ENCODE data around the gene HOMER3.

The HOMER3 gene

DNA sequence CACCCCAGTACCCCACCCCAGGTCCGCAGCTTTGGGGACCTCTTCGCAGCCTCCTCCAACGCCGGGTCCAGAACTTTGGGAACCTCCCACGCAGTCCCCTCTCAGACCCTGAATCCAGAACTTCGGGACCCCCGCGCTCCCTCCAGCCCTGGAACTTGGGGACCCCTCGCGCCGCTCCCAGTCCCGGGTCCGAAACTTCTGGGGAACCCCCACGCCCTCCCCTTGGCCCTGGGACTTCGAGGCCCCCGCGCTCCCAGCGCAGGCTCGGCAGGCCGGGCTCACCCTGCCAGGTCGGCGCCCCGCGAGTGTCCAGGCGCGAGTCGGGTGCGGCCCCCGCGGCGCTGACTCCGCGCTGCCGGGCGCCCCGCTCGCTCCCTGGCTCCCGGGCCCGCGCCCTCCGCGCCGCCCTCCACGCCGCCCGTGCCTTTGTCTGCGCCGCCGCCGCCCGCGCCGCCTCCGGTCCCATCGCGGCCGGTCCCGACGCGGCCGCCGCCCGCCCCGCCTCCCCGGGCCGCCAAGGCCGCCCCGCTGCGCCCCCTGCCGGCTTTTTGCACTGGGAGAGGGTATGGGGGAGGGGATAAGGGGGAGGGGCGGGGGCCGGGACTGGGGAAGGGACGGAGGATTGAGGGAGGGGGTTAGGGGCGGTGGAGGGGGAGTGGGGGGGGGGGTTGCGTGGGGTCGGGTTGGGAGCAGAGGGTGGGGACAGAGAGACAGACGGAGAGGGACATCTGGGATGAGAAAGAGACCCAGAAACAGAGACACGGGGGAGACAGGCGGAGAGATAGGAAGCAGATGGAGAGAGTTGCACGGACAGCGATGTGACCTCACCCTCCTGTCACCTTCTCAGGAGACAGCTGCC is at the start of gene HOMER3:
Gene HOMER3, minus strand, starts transcription at position 449 of the 859 bp plus-strand sequence. CDS start 2,235 bp downstream, outside the sequence.
- H3K27ac ChIP-seq: peak within 1 kb of the TSS; percentile 70 to 97 (median 85)

DNA sequence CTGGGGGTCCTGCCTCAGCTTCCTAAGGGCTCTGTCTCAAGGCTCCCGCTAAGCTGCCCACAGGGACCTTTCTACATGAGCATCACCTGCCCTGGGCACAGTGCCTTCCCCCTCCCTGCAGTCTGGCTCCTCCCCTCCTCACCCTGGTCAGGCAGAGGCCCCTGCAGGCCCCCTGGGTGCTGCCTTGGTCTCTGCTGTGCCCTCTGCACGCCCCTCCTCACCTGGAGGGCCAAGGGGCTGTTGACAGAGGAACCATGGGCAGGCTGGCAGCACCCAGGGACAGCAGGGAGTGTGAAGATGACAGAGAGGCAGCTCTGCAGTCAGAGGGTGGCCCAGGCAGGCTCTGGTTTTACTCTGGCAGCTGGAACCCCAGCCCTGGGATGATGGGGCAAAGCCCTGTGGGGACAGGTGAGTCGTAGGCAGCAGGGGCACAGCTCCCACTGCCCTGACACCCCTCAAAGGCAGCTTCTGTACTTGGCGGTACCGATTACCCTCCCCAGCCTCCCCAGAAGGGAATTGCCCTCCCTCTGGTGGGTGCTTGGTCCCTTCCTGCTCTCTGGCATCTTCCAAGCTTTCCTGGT is 49.2 kb upstream of the HOMER3 start:
- H3K27ac ChIP-seq: no peak overlapping the region

More for the DNA sequence above, at the start of gene HOMER3:
- peak within 1 kb of the TSS; percentile 57 to 76 (median 70) for H3K4me3 ChIP-seq

DNA sequence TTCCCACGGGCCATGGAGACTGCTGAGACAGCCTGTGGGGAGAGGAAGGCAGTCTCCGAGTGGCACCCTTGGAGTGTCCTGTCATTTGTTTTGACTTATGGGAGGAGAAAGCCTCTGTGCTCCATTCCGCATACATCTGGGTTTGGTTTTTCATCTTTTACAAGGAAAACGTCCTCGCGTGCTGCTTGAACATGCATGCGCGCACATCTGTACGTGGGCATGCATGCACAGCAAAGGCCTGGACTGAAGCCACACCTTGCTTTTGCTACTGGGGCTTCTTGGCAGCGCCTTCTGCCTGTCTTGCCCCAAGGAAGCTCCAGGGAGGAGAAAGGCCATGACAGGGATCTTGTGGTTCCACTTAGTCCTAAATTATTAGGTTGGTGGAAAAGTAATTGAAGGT is 48.3 kb upstream of the HOMER3 start:
- Histone ChIP-seq H3K4me3 (no peak overlapping the region), H3K27ac (no peak overlapping the region)

More for the DNA sequence above, 49.2 kb upstream of the HOMER3 start:
- H3K4me3 ChIP-seq: no peak overlapping the region

DNA sequence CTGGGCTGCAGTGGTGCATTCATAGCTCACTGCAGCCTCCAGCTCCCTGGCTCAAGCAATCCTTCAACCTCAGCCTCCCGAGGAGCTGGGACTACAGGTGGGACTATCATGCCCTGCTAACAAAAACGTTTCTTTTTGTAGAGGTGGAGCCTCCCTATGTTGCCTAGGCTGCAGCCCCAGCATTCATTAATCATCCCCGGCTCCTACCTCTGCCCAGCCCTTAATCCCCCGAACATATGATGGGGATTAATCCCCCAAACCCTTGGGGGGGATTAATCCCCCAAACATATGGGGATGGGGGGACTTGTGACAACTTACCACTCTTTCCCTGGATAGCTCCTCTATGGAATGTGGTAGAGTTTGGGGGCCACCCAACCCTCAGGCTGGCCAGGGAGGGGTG is 46.4 kb upstream of the HOMER3 start:
- H3K4me3 ChIP-seq: no peak overlapping the region
- H3K27ac ChIP-seq: no peak overlapping the region

DNA sequence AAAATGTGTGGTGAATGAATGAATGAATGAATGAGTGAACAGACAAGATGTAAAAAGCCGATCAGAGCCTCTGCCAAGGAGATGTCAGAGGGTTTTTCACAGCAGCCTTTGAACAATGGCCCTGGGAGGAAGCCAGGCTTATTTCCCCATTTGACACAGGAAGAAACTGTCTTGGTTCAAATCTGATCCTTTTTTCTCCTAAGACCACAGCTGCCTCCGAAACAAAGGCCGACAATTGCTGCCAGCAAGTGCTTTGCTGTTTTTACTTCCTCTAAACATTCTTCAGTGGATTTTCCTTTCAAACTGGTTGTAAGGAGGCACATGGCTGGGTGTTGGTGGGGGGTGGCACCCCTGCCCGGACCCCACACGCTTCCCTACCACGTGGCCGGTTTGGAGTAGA is 44.2 kb upstream of the HOMER3 start:
- Histone ChIP-seq H3K27ac (peak overlapping the region in 3 of 21 experiments; percentile 30 to 55 (median 46)), H3K4me3 (no peak overlapping the region)

DNA sequence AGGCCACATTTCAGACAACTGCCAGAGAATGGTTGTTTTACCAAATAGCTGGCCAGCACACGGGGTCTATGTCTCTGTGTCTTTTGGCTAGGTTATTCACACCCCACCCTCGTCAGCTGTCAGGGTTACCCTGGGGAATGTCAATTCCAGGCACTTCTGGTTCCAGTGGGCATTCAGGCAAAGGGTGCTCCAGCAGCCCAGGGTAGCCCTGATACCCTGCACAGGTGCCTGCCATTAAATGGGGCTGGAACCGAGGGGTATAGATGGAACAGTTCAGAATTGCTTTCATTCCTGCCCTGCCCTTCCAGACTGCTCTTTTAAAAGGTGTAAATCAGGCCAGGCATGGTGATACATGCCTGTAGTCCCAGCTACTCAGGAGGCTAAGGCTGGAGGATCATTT is 43.2 kb upstream of the HOMER3 start:
- Histone ChIP-seq H3K4me3 (no peak overlapping the region), H3K27ac (no peak overlapping the region)

DNA sequence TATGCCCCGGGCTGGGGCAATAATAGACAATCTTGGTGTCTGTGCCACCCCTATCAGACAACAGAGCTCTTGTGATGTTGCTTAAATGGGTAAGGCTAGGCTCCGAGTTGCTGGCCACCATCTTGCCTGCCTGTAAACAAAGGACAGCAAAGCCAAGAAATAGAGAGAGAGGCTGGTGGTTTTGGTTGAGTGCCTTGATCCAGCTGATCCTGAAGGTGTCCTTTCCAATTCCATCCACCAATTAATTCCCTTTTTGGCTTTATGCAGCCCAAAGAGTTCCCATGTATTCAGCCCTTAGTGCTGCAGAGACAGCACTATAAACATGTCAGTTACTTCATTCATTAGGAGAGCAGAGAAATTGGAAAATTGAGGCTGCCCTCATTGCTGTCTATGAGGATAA is 41.7 kb upstream of the HOMER3 start:
- Histone ChIP-seq H3K4me3 (no peak overlapping the region), H3K27ac (no peak overlapping the region)

DNA sequence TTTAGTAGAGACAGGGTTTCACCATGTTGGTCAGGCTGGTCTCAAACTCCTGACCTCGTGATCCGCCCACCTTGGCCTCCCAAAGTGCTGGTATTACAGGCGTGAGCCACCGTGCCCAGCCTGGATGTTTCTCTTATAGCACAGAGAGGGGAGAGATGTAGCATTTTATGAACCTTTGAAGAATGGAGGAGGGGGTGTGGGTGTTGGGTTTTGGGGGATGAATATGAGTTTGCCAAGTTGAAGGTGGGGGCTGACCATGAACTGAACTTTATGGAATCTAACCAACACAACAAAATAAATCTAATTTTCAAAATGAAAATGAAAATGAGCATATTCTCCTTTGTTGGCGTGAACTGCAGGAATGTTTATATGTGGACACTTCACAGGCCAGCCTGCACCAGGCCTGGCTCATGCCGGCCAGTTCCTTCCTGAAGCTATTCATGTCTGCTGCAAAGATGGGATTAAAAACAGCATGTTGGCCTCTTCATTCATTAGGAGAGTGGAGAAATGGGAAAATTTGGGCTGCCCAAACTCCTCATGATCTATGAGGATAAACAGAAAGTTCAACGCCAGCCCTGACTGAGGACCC is 39.5 kb upstream of the HOMER3 start:
- Histone ChIP-seq H3K27ac (no peak overlapping the region), H3K4me3 (no peak overlapping the region)

DNA sequence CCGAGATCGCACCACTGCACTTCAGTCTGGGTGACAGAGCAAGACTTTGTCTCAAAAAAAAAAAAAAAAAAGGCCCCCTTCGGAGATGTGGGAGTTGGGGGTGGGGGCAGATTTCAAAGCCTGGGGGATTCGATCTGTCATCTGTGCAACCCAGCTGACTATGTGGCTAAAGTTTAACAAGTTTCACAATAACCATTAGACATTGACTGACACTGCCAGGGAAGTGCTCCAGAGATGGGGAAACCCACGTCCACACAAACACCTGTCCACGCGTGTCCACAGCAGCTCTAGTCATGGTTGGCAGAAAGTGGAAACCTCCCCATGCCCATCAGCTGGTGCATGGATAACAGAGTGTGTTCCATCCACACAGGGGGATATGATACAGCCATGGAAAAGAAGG is 37.6 kb upstream of the HOMER3 start:
- no peak overlapping the region for H3K27ac ChIP-seq
- H3K4me3 ChIP-seq: no peak overlapping the region

DNA sequence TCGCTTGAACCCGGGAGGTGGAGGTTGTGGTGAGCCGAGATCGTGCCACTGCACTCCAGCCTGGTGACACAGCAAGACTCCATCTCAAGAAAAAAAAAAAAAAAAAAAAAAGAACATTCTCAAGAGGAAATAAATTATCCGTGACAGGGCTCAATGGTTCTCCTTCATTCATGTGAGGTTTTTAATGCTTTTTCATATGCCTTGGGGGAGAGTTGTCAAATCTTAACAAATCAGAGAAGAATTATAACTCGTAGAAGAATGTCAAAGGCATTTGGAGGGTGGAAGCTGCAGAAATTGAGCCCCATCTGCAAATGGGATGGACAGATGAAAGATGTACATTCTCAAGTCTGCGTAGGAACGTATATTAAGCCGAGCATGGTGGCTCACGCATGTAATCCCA is 34.9 kb upstream of the HOMER3 start:
- Histone ChIP-seq H3K4me3 (no peak overlapping the region), H3K27ac (no peak overlapping the region)

DNA sequence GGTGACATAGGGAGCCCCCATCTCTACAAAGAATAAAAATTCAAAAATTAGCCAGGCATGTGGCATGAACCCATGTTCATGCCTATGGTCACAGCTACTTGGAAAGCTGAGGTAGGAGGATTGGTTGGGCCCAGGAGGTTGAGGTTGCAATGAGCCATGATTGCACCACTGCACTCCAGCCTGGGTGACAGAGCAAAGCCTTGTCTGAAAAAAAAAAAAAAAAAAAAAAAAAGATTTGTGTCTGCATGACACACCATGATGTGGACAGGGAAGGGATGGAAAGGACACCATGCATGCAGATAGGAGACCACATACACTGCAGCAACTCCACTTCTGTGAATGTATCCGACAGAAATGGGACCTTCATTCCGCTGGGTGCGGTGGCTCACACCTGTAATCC is 34.0 kb upstream of the HOMER3 start:
- H3K4me3 ChIP-seq: no peak overlapping the region
- H3K27ac ChIP-seq: no peak overlapping the region

DNA sequence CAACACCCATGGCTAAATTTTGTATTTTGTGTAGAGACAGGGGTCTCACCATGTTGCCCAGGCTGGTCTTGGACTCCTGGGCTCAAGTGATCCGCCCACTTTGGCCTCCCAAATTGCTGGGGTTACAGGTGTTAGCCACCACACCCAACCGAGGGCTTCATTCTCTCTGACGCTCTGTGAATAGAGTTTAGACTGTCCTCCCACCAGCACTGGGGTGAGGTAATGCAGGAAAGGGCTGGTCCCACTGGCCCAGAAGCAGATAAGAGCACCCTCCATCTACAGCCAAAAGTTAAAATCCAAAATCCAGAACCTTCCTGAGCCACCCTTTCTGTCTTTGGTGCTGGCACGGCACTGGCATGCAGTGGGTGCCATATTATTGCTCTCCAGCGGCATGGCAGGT is 31.8 kb upstream of the HOMER3 start:
- peak overlapping the region in 1 of 21 experiments; percentile 22 for H3K27ac ChIP-seq
- H3K4me3 ChIP-seq: no peak overlapping the region

DNA sequence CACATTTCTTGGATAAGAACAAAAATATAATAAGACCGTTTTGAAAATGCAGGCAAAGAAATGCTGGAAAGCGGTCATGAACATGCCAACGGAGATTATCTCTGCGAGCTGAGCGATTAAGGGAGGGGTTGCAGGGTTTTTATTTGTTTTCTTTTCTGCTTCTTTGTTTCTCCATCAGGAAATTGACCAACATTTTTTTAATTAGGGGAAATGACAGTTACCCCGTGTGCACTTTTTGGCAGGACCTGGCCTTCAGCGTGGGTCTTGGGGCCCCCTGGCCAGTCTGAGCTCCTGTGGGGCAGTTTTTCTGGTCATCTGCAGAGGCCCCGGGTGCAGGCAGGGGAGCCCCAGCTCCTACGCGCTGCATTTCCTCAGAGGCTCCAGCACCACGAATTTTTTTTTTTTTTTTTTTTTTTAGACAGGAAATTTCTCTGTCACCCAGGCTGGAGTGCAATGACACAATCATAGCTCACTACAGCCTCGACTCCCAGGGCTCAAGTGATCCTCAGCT is 31.3 kb upstream of the HOMER3 start:
- peak overlapping the region in 8 of 21 experiments; percentile 5 to 30 (median 14) for H3K27ac ChIP-seq

DNA sequence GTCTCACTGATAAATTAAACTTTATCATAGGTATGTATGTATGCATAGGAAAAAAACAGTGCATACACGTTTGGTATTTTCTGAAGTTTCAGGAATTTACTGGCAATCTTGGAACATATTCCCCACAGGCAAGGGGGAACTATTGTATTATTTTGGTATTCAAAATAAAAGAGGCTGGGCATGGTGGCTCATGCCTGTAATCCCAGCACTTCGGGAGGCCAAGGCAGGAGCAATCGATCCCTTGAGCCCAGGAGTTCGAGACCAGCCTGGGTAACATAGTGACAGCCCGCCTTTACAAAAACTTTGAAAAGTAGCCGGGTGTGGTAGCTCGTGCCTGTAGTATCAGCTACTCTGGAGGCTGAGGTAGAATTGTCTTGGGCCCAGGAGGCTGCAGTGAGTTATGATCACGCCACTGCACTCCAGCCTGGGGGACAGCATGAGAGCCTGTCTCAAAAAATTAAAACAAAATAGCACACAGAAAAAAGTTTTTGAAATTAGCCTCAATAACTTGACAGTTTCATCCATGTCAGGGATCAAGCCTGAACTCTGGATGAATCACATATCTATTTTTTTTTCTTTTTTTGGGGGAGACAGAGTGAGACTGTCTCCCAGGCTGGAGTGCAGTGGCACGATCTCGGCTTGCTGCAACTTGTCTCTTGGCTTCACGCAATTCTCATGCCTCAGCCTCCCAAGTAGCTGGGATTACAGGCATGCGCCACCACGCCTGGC is 29.1 kb upstream of the HOMER3 start:
- H3K27ac ChIP-seq: peak overlapping the region in 11 of 21 experiments; percentile 1 to 55 (median 42)
- no peak overlapping the region for H3K4me3 ChIP-seq

More for the DNA sequence above, 31.3 kb upstream of the HOMER3 start:
- no peak overlapping the region for H3K4me3 ChIP-seq

DNA sequence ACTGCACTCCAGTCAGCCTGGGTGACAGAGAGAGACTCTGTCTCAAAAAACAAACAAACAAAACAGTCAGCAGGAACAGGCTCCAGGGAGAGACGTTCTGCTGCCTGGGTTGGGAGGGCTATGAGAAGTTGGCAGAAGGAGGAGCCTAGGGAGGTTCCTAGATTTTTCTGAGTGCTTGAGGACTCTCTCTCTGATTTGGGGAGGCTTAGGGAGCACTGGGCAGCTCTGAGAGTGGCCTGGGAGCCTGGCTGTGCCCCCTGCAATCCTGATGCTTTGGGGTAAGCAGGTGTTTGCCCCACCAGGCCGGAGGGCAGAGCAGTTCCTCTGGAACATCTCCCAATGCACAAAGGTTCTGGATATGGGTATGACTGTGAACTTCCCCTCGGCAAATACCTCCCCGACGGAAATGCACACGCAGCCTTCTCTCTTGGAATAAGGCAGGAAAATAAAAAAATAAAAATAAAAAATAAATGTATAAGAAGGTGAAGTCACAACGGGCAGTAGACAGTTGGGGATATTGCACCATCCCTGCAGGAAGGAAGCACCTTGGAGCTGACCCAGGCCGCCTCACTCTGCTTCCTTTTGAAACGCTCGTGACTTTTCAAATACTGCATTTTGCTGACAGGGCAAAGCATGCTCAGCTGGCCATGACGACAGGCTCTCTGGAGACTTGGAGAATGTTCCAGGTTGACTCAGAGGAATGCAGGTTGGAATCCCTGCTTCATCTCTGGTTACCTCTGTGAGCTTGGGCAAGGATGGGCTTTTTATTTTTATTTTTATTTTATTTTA is 26.5 kb upstream of the HOMER3 start:
- no peak overlapping the region for H3K4me3 ChIP-seq
- H3K27ac ChIP-seq: peak overlapping the region in 16 of 21 experiments; percentile 6 to 81 (median 48)

DNA sequence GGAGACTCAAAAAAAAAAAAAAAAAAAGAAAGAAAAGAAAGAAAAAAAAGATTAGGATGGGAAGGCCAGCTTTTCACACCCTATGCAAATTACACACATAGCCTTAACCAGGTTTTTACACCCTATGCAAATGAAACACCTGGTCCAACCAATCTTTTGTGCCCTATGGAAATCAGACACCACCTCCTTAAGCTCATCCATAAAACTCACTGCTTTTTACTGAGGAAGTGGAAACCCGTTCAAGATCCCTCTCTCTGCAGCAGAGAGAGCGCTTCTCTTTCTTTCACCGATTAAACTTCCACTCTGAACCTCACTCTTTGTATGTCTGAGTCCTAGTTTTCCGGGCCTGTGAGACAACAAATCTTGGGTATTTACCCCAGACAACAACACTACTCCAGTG is 25.3 kb upstream of the HOMER3 start:
- no peak overlapping the region for H3K4me3 ChIP-seq
- peak overlapping the region in 2 of 21 experiments; percentile 45 to 59 for H3K27ac ChIP-seq

DNA sequence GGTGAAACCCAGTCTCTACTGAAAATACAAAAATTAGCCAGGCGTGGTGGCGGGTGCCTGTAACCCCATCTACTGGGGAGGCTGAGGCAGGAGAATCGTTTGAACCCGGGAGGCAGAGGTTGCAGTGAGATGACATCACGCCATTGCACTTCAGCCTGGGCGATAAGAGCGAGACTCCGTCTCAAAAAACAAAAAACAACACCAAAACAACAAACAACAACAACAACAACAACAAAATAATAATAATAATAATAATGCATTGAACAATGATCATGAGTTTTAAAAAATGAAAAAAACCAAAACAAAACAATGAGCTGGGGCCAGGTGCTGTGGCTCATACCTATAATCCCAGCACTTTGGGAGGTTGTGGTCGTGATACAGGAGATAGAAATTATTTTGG is 23.1 kb upstream of the HOMER3 start:
- no peak overlapping the region for H3K27ac ChIP-seq
- H3K4me3 ChIP-seq: no peak overlapping the region

DNA sequence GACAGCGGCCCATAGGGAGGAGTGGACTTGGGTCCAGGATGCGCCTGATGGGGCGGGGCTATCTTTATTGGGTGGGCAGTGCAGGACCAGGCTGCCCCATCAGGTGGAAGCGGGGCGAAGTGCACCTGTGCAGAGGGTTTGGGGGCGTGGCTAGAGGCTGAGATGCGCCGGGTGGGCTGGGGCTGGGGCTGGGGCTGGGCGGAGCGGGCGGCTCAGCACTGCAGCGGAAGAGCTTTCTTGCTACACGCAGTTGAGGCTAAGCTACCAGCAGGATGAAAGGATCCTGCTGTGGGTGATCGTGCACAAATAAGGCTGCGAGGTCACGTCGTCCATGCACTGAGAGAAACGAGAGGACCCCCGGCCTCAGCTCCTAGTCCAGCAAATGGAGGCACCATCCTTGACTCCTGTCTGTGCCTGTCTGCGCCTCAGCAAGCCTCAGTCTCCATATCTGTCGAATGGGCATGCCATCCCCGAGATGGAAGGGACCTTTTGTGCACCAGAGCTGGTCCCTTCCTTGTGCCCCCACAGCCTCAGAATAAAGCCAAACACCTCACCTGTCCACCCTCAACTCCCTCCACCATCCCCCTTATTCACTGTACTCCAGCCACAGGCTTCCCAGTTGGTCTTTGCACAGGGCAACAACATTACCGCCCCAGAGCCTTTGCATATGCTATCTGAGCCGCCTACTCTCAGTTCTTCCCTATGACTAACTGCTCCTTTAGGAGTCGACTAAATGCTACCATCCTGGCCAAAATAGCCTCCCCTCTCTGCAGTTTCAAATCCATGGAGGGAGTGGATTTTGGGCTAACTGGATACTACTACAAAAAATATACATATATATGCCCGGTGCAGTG is 21.0 kb upstream of the HOMER3 start:
- H3K4me3 ChIP-seq: no peak overlapping the region

More for the DNA sequence above, 21.0 kb upstream of the HOMER3 start:
- no peak overlapping the region for H3K27ac ChIP-seq

Measured in skin epidermis (tissue), 12 donors.